HG03159 (cell line): Measurements from ENCODE around the gene RAD51B.

Source experiments
- ATAC-seq: cut with Tn5 transposase; IDR thresholded peaks from one replicate; pipeline ENCODE4 v1.9.1; 2021; ENCODE audit warnings: mild to moderate bottlenecking, moderate library complexity; ENCODE audit not compliant: unreplicated experiment

Gene RAD51B

DNA sequence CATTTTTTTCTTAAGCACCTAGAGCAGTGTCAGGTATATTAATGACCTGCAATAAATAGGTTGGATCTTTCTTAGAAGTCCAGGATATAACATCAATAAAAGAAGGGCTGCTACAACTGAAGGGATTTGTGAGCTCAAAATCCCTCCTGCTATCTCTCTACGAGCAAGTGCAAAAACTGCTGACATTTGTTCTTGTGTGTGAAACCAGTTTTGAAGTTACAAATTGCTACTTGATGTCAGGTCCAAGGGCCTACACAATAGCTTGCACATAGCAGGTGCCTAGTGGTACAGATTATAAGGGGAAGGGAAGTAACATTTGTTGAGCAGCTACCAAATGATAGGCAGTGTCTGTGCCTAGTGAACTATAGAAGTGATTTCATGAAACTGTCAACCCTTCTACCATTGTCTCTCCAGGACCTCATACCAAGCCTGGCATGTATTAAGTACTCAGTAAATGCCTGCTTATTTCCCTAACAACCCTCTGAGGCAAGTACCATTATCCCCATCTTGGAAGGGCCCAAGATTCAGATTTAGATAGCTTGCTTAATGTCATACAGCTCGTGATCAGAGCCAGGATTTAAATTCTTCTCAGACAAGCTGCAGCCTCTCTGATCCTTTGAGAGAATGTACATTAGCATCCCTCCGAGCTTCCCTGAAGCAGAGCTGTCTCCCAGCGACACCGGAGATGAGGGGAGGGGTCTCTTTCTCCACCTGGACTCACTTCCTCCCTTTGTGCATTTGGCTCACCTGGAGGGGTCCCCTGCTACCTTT lies 673.0 kb downstream of the RAD51B start:
- ATAC-seq, result no peak

DNA sequence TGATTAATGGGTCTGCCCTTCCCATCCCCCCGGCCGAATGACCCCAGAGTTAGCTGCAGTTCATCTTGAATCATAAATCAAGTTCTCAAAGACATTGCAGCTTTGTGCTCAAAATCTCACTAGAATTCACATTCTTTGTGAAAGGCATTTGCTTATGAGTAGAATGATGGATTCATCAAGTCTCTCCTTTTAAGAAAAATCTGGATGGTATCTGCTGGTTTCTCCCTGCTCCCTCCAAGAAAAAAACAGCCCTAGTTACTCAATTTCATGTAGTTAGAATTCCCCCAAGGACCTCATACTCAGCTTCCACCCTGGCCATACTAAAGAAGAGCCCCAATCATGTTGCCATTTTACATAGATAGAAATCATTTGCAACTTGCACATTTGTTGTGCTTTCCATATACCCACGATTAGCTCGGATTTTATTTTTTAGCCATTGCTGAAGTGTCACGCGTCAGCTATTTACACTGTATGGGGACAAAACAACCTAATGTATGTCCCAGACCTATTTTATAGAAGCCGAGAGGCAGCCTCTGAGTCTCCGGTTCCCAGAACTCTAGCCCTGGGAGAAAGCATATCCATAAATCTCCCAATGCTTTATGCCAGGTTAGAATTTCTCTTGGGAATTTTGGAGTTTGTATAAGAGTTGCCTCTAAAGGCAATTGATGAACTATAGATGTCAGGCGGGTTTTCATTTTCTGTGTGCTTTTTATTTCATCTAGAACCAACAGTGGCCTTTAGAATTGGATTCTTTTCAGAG lies 673.8 kb downstream of the RAD51B start:
- no peak for ATAC-seq

DNA sequence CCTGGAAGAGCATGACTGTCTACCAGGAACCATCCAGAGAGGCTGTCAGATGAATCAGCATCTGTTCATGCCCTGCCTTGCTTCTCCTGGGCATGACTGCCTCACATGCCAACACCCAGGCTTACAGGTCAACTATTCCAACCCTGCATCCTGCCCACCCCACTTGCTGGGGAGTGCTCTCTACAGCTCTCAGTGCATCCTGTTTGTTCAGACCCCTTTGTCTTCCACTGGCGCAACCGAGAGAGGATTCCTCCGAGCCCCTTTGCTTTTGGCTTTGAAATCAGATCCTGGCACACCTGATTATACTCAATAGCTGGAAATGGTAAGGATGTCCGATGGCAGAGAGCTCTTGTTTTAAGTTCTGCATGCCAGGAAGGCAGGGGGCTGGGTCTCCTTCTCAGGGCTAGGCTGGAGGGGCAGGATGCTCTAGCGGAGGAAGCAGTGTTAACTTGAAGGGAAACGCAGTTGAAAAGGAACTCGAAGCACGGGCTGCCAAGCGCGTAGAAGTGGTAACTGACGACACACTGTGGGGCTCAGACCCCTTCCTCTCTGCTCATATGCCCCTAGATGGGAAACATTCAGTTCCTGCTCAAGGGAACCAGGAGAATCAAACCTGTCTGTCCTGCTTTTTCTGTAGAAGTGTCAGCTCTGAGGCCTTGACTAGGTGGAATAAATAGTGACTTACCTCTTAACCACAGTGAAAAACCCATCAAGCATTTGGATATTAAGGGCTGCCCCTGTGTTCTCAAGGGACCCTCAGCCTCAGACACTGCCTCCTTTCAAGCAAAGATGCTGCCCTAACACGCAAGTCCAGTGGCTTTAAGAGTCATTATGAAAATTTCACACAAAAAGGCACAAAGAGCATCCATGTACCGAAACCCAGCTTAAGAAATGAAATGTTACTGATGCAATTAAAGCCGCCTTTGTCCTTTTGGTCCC lies 675.8 kb downstream of the RAD51B start:
- peak; percentile 42 for ATAC-seq

DNA sequence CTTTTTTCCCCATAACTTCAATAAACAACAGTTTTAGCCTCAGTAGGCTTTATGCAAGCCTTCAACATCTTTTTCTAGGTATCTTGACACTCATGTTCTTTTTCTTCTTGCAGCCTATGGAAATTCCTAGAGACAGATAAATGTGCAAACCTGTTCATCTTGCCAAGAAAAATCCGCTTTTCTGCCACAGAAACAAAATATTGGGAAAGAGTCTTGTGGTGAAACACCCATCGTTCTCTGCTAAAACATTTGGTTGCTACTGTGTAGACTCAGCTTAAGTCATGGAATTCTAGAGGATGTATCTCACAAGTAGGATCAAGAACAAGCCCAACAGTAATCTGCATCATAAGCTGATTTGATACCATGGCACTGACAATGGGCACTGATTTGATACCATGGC lies 677.4 kb downstream of the RAD51B start:
- ATAC-seq, result no peak

DNA sequence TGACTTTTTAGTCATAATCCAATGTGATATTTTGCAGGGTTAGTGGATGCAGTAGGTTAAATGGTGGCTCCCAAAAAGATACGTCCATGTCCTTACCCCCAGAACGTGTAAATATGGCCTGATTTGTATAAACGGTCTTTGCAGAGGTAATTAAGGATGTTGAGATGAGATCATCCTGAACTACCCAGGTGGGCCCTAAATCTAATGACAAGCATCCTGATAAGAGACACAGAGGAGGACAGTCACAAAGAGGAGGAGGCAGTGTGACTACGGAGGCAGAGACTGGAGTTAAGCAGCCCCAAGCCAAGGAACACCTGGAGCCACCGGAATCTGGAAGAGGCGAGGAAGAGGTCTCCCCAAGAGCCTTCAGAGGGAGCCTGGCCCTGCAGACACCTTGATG lies 679.9 kb downstream of the RAD51B start:
- no peak for ATAC-seq

DNA sequence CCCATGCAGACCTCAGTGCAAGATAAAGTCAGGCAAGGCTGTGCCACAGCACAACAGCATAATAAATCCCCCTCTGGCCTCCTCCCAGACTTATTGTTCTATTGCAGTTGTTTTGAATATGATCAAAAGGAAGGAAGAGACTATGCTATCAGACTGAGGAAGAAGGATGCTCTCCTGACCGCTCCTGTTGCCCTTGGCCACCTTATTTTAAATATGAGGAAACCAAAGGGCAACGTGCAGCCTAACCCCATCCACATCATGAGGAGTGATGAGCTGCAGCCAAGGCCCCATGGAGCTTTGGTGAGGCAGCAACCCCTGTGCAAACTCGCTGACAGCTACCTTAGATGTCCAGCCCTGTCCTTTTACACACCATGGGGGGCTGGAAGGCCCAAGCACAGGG lies 681.6 kb downstream of the RAD51B start:
- no peak for ATAC-seq

DNA sequence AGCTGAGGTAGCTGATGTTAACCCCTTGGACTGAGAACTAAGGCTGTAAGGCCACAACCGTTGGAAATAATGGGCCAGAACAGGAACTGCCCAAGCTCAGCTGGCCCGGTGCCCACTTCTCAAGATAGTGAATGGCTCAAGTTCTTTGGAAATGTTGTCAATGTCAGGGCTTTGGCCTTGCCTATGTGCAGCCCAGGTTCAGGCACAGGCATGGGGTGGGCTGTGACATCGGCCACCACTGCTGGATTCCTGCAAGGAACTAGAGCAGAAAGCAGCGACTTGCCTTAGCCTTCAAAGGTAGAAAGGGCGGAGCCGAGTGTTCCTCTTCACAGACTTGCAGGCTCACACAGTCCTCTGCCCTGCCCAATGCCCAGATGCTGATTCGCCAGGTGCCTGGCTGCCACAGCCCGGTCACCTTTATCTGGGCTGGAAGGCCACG lies 682.1 kb downstream of the RAD51B start:
- ATAC-seq, result no peak

DNA sequence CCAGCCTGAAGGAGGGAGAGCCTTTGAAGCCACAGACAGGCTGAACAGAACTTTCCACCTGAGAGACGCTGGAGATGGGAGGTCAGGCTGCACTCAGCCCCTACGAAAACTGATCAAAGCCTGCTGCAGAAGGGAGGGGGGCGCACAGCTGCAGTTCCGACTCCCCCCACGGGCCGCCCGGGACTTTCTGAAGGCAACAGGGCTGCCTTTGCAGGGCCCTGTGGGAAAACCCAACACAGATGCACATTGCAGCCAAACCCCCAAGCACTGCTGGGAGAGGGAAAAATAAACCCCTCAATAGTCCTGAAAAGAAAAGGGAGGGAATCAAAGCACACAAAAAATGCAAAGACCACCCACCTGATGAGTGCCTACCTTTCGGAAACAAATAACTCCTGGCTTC lies 682.7 kb downstream of the RAD51B start:
- ATAC-seq, result no peak

DNA sequence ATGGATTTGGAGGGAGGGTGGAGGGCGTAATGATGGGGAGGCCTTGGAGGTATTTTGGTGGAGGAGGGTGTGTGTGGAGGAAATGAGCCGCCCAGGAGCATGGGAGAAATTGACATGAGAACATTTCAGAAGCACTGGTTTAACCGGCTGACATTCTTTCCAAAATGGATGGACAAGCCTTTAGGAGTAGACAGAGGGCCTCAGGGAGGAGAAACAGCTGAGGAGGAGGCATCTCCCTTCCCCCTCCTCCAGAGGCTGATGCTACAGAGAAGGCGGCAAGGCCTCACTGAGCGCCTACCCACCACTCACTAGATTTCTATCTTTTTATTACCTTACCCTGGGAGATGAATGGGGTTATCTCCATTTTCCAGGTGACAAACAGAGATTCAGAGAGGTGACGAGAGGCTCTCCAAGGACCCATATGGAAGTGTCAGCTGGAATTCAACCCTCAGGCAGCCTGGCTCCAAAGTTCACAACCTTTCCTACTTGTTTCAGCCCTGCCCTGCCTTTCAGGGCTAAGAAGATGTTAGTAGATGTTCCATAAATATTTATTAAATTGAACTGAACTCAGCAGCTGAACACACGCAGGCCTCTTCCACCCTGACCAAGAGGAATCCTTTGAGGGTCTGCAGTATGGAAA lies 683.7 kb downstream of the RAD51B start:
- ATAC-seq, result no peak

DNA sequence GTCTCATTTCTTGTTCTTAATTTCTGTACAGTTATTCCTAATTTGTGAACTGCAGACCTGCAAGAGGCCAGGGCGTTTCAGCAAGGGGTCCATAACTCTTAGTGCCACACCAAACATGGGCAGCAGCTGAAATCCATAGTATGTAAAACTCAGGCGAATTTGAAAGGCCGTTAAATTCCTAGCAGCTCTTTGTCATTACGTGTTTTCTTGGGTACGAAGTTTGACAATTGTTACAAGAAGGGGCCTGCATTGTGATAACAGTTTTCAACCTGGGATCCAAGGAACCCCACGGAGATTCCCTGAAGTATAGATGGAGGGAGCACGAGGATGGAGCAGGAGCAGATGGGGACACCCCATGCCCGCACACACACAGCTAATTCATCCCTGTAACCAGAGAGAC lies 685.3 kb downstream of the RAD51B start:
- no peak for ATAC-seq

DNA sequence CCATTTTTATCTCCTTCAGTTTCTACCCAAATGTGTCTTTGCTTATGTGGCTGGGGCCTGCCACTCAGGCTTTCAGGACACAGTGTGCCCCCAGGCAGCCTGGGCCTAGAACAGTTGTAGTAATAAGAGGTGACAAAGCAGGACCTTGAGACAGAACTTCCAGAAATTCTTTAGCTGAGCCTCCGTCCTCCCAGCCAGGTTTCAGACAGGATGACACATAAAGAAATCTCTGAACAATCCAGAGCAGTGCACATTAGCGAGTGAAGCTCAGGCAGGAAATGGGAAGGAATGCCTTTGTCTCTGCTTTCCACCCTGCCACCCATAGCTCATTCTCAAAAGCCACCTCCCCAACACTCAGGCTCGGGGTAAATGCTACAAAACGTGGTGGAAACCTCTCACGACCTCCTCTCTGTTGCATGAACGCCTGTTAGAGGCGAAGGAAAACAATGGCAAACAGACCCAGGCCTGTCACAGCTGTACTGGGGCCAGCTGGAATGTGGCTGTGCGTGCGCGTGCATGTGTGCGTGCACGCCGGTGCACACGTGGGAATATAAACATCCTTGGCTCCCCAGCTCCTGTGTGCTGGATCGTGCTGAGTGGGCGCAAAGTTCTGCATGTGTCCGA lies 686.6 kb downstream of the RAD51B start:
- ATAC-seq, result peak; percentile 11

DNA sequence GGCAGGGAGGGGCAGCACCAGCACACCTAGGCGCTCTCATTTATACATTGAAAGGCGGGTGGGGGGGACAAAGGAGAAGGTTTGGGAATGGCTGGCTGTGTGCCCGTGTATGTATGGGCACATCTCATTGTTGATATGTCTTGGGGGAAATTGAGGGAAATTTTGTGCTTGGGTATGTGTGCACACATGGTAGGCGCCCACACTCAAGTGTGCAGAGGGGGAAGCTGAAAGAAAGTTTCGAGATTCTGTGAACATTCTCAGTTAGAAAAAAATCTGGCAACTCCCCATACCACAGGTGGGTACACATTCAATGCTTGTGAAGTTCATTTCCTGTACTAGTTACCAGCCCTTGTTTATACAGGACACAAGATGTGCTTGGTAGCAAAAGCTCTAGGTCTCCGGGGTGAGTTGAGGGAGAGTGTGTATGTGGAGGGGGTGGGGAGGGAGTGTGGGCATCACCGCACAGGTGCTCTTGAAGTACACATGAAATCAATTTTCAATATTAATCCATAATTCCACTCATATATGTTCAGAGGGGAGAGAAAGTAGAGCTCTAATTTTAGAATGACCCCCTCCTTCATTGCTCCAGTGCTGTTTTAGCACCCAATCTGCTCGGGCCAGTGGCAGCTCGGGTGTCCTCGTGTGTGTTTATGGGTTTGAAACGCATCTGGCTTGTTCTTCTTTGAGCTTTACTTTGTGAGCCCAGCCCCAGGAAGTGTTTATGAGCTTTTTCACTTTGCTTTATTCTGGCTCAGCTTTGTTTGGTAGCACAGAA lies 687.3 kb downstream of the RAD51B start:
- peak; percentile 76 for ATAC-seq

DNA sequence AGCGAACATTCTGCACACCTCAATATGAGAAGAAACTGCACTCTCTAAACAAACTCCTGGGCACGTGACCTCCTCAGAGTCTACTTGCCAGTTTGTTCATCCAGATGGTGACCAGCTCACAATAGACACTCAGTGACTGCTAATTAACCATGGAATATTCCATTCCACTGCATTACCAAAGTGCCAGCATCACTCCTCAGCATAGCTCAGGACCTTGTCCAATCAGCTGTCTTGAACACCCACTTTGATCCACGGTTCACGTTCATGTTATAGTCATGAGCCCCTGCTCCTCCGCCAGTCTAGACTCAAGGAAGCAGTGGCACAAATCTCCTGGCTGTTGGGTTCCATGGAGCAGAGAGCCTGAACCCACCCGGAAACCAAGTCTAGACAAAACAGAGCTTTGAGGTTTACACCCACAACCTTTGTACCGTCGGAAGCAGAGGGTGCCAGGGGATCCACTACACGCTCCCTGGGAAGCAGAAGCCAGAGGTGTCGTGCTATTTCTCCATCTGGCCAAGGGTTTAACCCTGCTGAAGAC lies 688.0 kb downstream of the RAD51B start:
- no peak for ATAC-seq

DNA sequence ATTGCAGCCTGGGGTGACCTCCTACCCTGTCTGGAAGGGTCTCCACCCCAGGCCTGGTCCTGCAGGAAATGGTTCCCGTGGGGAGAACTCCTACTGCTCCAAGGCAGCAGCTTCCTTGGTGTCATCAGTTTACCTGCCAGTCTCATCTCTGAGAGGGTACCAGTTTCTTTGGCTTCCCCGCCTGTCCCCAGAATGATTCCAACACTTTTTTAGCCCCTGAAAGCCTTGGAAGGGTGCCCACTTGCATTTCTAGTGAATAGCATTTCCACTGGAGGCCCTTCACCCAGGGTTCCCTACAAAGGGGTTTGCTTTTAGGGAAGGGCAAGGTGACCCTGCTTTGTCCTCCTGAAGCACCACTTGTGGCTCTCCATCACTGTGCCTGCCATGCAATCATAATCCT lies 689.0 kb downstream of the RAD51B start:
- ATAC-seq, result no peak

DNA sequence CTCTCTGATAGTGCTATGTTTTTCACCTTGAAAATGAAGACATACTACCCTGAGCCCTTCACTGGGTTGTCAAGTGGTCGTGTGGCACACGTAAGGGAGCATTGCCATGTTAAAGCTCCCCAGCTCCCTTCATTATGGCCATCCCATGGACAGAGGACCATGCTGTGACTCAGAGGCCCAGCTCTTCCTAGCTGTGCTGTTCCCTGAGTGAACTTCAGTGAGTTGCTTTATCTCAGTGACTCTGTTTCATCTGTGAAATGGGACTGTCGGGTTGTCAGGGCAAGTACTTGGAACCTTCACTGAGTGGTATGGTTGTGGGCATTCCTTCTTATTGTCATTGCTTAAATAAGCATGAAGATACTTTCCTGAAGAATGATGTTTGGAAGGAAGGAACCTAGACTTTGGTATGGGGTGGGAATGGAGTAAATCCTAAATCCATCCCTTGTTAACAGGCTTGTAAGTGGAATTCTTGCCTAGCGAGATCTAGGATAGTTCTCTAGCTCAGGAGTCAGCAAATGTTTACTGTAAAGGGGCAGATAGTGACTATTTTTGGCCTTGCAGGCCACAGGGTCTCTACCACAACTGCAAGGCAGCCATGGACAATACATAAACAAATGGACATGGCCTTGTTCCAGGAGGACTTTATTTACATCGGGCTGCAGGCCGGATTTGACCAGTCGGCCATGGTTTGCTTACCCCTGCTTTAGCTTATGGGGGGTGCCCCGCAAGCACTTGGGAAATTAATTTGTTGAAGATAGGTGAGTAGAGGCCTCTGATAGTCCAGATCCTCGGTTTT lies 689.8 kb downstream of the RAD51B start:
- no peak for ATAC-seq

DNA sequence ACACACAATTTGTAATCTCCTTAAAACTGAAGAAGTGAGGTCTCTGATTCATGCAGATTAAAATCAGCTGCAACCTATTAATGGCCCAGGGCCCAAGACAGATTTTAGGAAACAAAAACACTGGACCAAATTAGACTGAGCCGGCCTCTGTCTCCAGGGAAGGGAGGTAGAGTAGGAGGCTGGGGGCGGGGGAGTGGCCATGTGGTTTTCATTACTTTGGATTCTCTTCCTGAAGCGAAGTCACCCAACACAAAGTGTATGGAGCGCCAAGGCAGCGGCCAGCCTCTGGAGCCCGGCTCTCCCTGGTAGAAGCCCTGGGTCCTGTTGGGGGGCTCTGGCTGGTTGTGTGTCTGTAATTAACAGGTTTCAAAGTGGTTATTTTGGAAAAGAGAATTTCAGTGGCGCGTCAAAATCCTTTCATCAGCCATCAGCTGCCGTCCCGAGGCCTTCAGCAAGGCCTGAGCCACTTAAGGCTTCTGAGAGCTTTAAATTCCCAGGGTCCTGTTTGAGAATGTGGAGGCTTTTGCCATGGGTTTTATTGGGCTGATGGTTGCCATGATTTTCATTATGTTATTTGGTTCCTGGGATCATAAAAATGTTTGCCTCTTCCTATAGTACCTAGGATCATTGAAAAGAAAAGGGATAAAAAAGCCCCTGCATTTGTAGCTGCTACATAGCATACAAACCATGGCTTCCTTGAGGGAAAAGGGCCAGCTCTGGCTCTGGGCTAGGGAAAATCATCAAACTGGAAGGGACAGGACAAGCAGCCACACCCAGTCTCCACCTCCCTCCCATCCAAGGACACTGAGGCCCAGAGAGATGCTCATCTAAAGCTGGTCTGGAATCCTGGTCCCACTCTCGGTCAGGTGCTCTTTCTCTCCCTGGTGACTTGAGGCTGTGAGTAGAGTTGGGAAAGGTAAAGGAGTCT lies 690.9 kb downstream of the RAD51B start:
- no peak for ATAC-seq
